ENCODE data around the gene KCNN1.

DNA sequence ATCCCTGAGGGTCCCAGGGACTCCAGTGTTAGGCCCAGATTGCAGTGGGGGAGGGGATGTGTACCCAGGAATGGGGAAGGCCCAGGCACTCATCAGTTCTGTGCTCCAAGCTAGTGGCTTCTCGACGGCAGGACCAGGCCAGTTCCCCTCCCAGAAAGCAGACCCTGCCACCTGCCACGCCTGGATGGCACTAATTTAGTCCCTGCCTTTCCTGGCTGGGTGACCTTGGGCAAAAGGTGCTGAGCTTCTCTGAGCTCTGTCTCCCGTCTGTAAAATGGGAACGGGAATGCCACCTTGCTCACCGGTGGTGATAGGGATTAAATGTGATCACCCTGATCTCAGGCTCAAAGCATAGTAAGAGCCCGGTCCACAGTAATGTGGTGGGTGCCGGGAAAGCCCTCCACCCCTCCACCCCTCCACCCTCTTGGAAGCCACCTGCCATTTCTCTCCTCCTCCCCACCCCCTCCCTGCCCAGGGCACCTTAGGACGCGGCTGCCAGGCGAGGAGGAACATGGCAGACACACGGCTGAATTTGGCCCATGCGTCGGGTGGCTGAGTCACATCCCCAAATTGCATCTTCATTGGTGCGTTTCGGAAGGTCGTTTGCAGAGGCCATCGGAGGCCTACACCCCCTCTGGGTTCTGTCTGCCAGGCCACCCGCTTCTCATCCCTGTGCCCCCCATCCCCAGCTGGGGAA is 2.3 kb downstream of the KCNN1 start:
- no peak for TF ChIP-seq MYC (CRISPR knock-in tag; IDR thresholded peaks at IDR 0.05; ENCODE audit: borderline replicate concordance)
- no peak for TF ChIP-seq TBX3 (IDR thresholded peaks at IDR 0.05; ENCODE audit: borderline replicate concordance)
- no peak for TF ChIP-seq HDAC6 (IDR thresholded peaks at IDR 0.05; ENCODE audit: low read depth, low read length)
- TF ChIP-seq EZH2 (conservative IDR thresholded peaks at IDR 0.05; ENCODE audit: low read depth, low read length), result no peak
- no peak for TF ChIP-seq ARID3A (IDR thresholded peaks at IDR 0.05; ENCODE audit: low read depth, low read length)
- TF ChIP-seq, protein P1, sequence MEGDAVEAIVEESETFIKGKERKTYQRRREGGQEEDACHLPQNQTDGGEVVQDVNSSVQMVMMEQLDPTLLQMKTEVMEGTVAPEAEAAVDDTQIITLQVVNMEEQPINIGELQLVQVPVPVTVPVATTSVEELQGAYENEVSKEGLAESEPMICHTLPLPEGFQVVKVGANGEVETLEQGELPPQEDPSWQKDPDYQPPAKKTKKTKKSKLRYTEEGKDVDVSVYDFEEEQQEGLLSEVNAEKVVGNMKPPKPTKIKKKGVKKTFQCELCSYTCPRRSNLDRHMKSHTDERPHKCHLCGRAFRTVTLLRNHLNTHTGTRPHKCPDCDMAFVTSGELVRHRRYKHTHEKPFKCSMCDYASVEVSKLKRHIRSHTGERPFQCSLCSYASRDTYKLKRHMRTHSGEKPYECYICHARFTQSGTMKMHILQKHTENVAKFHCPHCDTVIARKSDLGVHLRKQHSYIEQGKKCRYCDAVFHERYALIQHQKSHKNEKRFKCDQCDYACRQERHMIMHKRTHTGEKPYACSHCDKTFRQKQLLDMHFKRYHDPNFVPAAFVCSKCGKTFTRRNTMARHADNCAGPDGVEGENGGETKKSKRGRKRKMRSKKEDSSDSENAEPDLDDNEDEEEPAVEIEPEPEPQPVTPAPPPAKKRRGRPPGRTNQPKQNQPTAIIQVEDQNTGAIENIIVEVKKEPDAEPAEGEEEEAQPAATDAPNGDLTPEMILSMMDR (CRISPR knock-in tag; IDR thresholded peaks at IDR 0.05), result no peak
- TF ChIP-seq TBL1XR1 (IDR thresholded peaks at IDR 0.05; ENCODE audit: borderline replicate concordance, low read length, partially characterized antibody), result no peak
- no peak for TF ChIP-seq EP300 (IDR thresholded peaks at IDR 0.05; ENCODE audit: low read depth in 2 of 2, low read length in 2 of 2)
- TF ChIP-seq EP300 (CRISPR knock-in tag; IDR thresholded peaks at IDR 0.05; ENCODE audit: borderline replicate concordance), result no peak
- TF ChIP-seq ZNF513 (CRISPR knock-in tag; conservative IDR thresholded peaks at IDR 0.05), result no peak
- no peak for TF ChIP-seq NFATC3 (CRISPR knock-in tag; IDR thresholded peaks at IDR 0.05)
